Measurements from ENCODE around the gene H1-8. TPM values are rescaled to one million over a fixed set of nuclear protein-coding genes. Genes with fewer than 3 reads are reported as not detected.
"Not testable (repeated sequence)": the region's sequence is repeated elsewhere in the genome, so short reads cannot be mapped to it uniquely, and the experiment has no call there.

H1-8 gene
- total RNA-seq, 1 experiment from 2014 or later = not detected

GRCh38 chr3:129531699-129532098 lies 11.3 kb upstream of the H1-8 start:
- no peak for DNase-seq (ENCODE audit: extremely low read depth, low read depth)

- no peak for DNase-seq (ENCODE audit: extremely low read depth, low read depth)
Measured at GRCh38 chr3:129532261-129532660, 10.7 kb upstream of the H1-8 start.

DNA sequence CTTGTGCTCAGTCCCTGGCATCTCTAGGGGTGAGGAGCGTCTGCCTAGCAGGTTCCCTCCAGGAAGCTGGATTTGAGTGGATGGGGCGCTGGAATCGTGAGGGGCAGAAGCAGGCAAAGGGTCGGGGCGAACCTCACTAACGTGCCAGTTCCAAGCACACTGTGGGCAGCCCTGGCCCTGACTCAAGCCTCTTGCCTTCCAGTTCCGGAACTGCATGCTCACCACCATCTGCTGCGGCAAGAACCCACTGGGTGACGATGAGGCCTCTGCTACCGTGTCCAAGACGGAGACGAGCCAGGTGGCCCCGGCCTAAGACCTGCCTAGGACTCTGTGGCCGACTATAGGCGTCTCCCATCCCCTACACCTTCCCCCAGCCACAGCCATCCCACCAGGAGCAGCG lies 9.6 kb upstream of the H1-8 start:
- DNase-seq (ENCODE audit: extremely low read depth, low read depth) = no peak

DNA sequence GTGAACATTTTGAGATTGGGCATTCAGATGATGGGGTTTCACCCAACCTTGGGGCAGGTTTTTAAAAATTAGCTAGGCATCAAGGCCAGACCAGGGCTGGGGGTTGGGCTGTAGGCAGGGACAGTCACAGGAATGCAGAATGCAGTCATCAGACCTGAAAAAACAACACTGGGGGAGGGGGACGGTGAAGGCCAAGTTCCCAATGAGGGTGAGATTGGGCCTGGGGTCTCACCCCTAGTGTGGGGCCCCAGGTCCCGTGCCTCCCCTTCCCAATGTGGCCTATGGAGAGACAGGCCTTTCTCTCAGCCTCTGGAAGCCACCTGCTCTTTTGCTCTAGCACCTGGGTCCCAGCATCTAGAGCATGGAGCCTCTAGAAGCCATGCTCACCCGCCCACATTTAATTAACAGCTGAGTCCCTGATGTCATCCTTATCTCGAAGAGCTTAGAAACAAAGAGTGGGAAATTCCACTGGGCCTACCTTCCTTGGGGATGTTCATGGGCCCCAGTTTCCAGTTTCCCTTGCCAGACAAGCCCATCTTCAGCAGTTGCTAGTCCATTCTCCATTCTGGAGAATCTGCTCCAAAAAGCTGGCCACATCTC lies 8.4 kb upstream of the H1-8 start:
- no peak for DNase-seq (ENCODE audit: extremely low read depth, low read depth)

DNA sequence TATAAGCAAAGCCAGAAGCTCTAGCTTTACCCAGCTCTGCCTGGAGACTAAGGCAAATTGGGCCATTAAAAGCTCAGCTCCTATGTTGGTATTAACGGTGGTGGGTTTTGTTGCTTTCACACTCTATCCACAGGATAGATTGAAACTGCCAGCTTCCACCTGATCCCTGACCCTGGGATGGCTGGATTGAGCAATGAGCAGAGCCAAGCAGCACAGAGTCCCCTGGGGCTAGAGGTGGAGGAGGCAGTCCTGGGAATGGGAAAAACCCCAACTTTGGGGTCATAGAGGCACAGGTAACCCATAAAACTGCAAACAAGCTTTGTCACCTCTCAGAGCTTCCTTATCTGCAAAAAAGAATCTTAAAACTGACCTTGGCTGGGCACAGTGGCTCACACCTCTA lies 7.9 kb upstream of the H1-8 start:
- DNase-seq (ENCODE audit: extremely low read depth, low read depth) = no peak

- DNase-seq (ENCODE audit: extremely low read depth, low read depth) = no peak
Measured at GRCh38 chr3:129536374-129536667, 6.7 kb upstream of the H1-8 start.

GRCh38 chr3:129536804-129537203 lies 6.2 kb upstream of the H1-8 start:
- no peak for DNase-seq (ENCODE audit: extremely low read depth, low read depth)

GRCh38 chr3:129539206-129539605 lies 3.8 kb upstream of the H1-8 start:
- no peak for DNase-seq (ENCODE audit: extremely low read depth, low read depth)

GRCh38 chr3:129540776-129541516 lies 2.0 kb upstream of the H1-8 start:
- DNase-seq (ENCODE audit: extremely low read depth, low read depth) = no peak

DNA sequence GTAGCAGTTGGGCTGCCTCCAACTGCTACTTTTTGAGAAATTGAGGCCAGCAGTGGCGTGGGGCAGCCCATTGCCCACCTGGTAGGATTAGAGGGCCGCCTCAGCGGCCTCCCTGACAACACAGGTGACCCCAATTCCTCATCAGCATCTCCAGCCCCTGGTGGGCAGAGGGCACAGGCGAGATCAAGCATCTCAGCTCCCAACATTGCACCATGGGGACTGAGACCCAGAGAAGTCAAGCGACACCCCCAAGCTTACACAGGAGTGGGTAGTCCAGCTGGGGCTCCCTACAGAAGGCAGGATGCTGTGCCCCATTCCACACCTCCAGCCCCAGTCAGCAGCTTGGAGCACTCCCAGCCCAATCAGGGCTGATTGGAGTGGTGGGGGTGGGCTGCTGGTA lies 228 bp upstream of the H1-8 start:
- DNase-seq (ENCODE audit: extremely low read depth, low read depth) = no peak

DNA sequence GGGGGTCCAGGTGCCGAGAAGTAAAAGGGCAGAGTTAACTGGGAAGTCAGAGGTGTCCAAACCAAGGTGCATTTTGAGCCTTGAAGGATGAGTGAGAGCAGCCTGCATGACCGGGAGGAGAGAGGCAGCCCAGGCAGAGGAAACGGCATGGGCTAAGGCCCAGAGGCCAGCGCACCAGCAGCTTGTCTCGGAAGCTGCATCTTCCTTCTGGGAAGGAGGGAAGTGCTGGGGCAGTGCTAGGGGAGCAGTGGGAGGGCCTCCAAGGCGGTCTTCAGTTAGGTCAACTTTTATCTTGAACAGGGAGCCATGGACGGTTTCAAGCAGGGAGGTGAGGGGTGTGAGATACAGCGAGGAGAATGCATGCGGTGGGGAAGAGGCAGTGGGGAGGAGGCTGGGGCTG lies 1.0 kb downstream of the H1-8 start:
- DNase-seq (ENCODE audit: extremely low read depth, low read depth) = no peak

DNA sequence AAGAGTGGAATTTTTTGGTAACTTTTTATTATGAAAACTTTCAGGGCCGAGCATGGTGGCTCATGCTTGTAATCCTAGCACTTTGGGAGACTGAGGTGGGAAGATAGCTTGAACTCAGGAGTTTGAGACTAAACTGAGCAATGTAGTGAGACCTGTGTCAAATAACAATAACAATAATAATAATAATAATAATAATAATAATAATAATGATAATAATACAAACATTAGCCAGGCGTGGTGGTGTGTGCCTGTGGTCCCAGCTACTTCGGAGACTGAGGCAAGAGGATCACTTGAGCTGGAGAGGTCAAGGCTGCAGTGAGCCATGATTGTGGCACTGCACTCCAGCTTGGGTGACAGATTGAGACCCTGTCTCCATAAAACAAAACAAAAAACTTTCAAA lies 3.0 kb downstream of the H1-8 start:
- DNase-seq (ENCODE audit: extremely low read depth, low read depth) = not testable (repeated sequence)

- DNase-seq (ENCODE audit: extremely low read depth, low read depth) = no peak
Measured at GRCh38 chr3:129547241-129547640, 4.3 kb downstream of the H1-8 start.

GRCh38 chr3:129548104-129548965 lies 5.4 kb downstream of the H1-8 start:
- DNase-seq (ENCODE audit: extremely low read depth, low read depth) = no peak

- no peak for DNase-seq (ENCODE audit: extremely low read depth, low read depth)
Measured at GRCh38 chr3:129549006-129549800, 6.2 kb downstream of the H1-8 start.

- no peak for DNase-seq (ENCODE audit: extremely low read depth, low read depth)
Measured at GRCh38 chr3:129549805-129550204, 6.8 kb downstream of the H1-8 start.

DNA sequence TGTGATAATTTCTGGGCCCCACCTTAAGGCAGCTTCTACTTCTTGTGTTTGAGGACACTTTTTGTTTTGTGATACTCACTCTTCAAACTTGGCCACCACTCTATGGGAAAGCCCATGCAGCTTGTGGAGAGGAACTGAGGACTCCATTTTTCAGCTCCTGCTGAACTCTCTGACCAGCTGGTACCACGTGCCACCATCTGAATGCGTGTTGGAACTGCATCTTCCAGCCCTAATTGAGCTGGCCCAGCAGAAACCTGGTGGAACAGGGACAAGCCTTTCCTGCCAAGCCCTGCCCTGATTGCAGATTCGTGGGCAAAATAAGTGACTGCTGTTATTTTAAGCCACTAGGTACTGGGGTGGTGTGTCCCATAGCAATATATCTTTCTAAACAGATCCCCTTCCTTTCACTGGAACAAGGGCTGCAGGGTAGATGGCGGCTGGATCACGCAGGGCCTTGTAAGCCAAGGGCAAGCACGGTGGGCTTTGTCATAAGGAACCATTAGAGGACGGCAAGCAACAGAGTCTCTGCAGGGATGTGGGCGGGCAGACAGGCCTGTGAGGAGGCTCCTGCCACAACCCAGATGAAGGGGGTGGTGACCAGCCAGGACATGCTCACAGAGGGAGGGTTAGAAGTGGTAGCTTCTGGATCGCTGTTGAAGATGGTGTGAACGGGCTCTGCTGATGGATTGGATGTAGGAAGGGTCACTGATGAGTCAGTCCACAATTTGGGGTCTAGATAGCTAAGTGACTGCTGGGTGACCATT lies 9.5 kb downstream of the H1-8 start:
- DNase-seq (ENCODE audit: extremely low read depth, low read depth) = no peak

DNA sequence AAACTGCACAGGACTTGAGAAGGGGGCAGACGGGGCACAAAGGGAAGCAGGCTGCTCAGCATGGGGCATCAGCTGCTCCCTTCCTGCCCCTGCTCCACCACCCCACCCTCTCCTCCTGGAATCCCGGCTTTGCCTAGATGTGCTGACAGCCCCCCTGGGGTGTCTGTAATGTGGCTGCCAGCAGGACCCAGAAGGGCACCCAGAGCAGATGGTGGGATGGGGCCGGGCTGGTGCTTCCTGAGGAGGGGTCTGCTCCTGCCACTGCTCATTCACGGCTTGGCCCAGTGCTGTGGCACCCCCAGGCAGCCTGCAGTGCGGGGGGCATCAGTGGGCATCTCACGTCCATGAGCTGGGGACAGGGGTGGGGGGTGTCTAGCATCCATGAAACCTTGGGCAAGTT lies 10.2 kb downstream of the H1-8 start:
- no peak for DNase-seq (ENCODE audit: extremely low read depth, low read depth)

DNA sequence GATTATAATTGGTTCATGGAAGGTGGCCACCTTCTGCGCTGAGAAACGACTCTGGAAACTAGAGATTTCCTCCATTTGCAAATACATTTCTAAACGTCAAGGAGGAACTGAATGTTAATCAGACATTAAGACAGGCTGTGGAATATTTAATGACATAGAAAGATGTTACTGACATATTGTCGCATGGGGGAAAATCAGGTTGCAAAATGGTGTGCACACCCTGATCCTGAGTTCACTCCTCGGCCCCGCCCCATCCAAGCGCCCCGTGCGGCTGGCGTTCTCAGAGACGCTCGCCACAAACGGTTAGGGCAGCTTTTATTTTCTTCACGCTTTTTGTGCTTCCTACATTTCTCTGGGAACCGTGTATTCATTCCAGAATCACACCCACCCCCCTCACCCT lies 10.7 kb downstream of the H1-8 start:
- DNase-seq (ENCODE audit: extremely low read depth, low read depth) = peak; percentile 3

Data from NCI-H460 (cell line).